ACHN (cell line): Measurements from ENCODE around the gene HMGN3.
"Not testable (repeated sequence)": the region's sequence is repeated elsewhere in the genome, so short reads cannot be mapped to it uniquely, and the experiment has no call there.

ENCODE experiments used
- DNase-seq: peaks from one replicate; pipeline ENCODE4 v3.0.0-alpha.2; 2015
- in situ Hi-C: cut with HindIII; loops from 2 replicates; pipeline ENCODE4 v1.10.0; 2017; ENCODE audit warnings: low sequenced_read_pairs, low pct_ligation_motif_present, low pct_unique_long_range_greater_than_20kb

Gene HMGN3

DNA sequence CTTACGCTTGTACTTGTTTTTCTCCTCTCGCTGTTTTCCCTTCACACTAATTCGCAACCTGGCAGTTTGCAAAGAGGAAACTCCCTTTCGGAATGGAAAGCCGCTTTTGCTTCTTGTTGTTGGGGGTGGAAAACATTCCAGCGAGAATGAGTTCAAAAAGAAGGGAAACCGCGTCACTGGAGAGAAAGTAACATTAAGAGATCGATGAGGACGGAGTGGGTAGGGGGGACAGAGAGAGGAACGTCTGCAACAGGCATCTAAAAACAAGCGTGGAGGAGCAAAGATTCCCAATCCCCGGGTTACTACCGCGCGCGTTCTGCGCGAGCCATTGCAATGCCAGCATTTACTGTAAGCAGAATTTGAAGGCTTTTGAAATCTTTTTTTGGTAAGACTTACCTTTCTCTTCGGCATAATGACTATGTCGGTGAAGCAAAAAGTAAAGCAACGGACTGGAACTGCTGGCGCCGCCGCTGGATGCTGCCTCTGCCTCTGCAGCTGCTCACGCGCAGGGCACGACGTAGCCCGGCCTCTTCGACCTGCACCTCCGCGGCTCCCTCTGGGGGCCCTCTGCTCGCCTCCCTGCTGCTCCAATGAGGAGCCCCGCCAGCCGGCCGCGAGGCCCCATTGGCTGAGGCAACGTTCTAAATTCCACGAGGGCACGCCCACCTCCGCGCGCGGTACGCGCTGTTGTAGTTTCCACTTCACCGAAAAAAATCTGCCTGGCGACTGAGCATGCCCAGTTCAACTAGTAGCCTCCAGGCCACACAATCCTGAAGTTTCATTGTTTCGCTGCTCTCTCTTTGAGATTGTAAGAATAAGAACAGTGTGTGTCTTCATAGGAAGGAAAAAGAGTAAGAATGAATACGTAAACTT, at the start of gene HMGN3:
HMGN3 (minus strand) TSS at position 533 of the 873 bp plus-strand sequence.
- in situ Hi-C loops: no loop called here

GRCh38 chr6:79280756-79281155, 46.3 kb upstream of the HMGN3 start:
- DNase-seq: peak; percentile 42
- in situ Hi-C loops: no loop called here

More for the DNA sequence above, at the start of gene HMGN3:
- peak; percentile 91 for DNase-seq

DNA sequence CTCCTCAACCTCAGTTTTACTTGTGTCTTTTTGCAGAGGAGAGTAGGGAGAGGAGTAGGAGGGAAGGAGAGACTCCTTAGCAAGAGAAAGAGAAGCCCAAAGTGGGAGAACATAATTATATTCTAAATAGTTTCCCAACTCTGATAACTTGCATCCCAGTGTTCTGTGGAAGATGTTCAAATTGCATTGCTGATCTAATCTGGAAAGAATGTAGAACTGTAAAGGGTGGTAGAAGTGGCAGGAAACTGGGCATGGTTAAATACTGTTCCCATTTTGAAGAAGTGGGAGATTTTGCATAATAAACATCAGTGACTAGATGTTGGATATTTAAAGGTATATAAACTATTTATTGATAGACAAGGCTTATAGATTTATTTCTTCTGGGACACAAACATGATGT, 42.6 kb upstream of the HMGN3 start:
- in situ Hi-C loops: no loop called here
- peak; percentile 44 for DNase-seq

- in situ Hi-C loops: no loop called here
- peak; percentile 21 for DNase-seq
Measured at GRCh38 chr6:79269877-79270276, 35.4 kb upstream of the HMGN3 start.

- in situ Hi-C loops: no loop called here
- DNase-seq: no peak
Measured at GRCh38 chr6:79267128-79267527, 32.6 kb upstream of the HMGN3 start.

DNA sequence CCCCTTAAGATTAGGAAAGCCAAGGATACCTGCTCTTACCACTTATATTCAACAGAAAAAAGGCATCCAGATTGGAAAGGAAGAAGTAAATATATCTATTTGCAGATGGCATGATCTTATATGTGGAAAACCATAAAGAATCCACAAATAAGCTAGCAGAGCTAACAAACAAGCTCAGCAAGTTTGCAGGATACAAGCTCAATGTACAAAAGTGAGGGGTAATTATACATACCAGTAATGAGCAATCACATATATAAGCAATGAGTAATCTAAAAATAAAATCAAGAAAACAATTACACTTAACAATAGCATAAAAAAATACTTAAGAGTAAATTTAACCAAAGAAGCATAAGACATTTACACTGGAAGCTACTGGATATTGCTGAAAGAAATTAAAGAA, 31.6 kb upstream of the HMGN3 start:
- no peak for DNase-seq
- in situ Hi-C loops: no loop called here

DNA sequence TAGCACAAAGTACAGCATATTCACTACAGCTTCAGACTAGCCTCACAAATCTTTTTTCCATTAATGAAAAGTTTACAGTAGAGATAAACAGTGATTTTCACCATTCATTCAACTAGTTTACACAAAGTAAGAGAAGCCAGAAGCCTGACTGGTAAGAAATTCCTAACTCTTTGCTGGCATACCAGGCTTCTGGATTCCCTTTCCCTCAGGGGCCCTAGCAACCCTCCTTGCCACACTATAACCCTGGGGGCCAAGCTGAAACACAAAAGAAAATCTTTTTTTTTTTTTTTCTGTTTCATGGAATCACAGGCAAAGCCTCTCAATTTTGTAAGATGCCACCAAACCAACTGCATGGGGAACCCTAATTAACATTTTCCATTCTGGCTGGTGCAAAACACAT, 28.9 kb upstream of the HMGN3 start:
- DNase-seq: no peak
- in situ Hi-C loops: no loop called here

GRCh38 chr6:79261666-79262065, 27.2 kb upstream of the HMGN3 start:
- in situ Hi-C loops: no loop called here
- no peak for DNase-seq

DNA sequence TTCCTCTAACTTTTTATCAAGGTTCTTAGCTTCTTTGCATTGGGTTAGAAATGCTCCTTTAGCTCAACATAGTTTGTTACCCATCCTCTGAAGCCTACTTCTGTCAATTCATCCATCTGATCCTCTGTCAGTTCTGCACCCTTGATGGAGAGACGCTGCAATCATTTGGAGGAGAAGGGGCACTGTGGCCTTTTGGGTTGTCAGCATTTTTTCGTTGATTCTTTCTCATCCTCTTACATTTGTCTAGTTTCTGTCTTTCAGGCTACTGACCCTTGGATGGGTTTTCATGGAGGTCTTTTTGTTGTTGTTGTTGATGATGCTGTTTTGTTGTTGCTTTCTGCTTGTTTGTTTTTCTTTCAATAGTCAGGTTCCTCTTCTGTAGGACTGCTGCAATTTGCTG, 26.3 kb upstream of the HMGN3 start:
- in situ Hi-C loops: no loop called here
- DNase-seq: no peak

DNA sequence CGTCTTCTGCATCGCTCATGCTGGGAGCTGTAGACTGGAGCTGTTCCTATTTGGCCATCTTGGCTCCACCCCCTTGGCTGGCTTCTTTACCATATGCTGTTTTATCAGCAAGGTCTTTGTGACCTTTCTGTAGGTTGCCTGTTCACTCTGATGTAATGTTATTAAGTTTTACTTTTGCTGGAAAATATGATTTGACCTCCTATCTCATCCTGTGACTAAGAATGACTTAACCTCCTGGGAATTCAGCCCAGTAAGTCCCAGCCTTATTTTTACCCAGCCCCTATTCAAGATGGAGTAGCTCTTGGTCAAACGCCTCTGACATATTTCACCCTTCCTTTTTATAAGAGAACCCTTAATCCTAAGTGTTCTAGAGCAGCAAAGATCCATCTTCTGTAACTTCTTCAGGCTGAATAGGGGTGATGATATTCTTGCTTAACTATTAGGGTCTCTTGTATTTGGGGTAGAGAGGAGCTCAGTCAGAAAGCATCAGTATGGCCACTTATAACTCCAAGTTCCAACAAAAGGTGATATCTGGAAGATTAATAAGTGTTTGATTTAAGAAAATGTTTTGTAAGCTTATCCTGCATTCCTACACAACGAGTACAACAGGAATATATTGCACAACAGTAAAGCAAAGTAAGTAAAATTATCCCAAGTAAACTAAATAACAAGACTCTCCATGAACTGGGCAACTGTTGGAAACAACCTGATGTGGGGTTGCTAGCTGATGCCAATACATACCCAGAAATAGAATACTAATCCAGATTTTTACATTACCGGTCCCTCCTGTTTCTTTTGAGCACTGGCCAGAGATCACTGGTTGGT, 23.1 kb upstream of the HMGN3 start:
- no peak for DNase-seq
- in situ Hi-C loops: no loop called here

DNA sequence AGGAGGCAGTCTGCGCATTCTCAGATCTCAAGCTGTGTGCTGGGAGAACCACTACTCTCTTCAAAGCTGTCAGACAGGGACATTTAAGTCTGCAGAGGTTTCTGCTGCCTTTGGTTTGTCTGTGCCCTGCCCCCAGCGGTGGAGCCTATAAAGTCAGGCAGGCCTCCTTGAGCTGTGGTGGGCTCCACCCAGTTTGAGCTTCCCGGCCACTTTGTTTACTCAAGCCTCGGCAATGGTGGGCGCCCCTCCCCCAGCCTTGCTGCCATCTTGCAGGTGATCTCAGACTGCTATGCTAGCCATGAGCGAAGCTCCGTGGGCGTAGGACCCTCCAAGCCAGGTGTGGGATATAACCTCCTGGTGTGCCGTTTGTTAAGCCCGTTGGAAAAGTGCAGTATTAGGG, 22.3 kb upstream of the HMGN3 start:
- in situ Hi-C loops, DNase-seq: not testable (repeated sequence)

DNA sequence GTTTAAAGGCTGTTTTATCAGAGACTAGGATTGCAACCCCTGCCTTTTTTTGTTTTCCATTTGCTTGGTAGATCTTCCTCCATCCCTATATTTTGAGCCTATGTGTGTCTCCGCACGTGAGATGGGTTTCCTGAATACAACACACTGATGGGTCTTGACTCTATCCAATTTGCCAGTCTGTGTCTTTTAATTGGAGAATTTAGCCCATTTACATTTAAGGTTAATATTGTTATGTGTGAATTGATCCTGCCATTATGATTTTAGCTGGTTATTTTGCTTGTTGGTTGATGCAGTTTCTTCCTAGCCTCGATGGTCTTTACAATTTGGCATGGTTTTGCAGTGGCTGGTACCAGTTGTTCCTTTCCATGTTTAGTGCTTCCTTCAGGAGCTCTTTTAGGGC, 20.6 kb upstream of the HMGN3 start:
- in situ Hi-C loops, DNase-seq: not testable (repeated sequence)

DNA sequence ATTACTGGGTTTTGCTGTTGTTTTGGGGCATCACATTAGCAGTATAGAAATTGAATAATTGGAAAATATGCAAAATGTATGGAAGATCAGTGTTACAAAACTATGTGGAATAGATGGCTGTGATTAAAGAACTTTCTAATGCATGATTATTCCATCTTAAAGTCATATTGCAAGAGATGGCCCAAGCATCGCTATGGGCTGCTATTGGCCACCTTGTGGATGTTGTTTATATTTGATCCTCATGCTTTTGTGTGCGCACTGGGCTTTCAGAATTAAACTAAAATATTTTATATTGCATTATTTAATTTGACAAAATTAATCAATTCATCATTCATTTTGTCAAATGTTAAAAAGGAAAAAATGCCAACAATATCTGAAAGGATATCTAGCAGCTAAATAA, 16.1 kb upstream of the HMGN3 start:
- in situ Hi-C loops: no loop called here
- no peak for DNase-seq

DNA sequence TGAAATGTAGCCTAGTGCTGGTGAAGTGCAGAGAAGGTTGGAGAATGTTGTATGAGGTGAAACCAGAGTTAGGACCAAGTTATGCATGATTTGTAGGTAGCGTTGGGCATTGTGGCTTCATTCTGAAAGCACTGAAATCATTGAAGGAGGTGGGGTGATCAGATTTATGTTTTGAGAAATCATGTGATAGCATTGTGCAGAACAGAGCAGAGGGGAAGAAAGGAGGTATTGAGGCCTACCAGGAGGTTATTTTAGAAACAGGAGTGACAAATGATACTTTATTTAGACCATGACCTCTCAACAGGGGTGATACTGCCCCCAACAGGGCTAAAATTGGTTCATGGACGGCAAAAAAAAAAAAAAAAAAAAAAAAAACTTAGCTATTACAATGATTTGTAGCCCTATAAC, 15.6 kb upstream of the HMGN3 start:
- peak; percentile 23 for DNase-seq
- in situ Hi-C loops: no loop called here

GRCh38 chr6:79249136-79249535, 14.7 kb upstream of the HMGN3 start:
- in situ Hi-C loops: no loop called here
- DNase-seq: no peak

GRCh38 chr6:79246891-79247290, 12.4 kb upstream of the HMGN3 start:
- no peak for DNase-seq
- in situ Hi-C loops: no loop called here

DNA sequence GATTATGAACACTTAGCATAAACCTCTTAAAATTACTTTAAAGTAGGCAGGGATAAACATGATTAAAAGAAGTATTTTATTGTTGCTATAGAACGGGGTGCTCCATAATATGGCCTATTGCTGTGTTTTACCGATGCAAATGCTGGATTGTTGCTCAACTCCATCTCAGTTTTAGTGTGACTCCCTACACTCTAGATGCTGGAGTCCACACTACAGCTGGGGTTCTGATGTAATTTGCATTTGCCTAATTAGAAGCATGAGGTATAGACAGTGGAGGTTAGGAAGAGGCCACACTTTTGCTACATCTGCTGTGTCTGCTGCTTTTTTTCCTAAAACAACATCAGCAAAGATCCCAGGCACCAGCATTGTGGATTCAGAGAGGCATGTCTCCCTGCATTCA, 6.7 kb upstream of the HMGN3 start:
- in situ Hi-C loops: no loop called here
- no peak for DNase-seq

DNA sequence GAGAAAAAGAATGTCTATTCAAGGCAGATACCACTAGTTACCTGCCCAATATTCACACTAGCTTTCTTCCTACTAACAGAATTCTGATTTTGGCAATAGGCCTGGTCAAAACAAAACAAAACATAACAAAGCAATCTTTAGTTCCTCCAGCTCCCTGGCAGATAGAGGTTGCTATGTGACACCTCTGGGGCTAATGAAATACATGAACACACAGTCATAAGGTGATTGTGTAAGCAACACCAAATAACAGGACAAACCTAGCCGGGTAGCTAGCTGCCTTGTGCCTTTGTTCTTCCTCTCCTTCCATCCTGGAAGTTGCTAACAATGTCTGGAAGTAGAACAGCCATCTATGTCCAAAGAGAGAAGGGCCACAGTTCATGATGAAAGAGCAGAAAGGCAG, 6.0 kb upstream of the HMGN3 start:
- in situ Hi-C loops: no loop called here
- DNase-seq: no peak

DNA sequence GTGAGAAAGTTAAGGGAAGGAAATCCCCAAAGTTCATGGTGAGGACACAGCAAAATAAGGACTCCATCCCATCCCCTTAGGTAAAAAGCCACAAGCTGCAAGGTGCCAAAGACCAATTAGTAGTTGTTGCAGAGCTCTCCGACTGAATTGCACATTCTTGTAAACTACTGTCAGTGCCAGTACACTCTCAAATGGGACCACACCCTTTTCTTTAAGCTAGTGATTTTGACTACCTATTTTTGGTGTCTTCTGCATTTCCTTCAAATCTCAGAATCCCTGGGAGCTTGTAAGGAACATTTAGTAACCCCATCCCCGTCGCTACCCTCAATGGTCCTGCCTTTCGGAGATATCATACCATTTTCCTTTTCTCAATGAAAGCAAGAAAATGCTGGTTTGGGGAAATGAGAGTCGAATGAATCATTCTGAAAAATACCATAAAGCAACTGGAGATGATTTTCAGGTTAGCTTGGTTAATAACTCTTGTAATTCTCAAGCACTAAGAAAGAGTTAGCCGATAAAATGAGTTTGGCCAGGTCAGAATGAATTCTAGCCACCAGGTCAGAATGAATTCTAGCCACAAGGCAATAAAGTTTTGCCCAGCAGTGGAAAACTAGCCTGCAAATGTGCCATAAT, 5.2 kb upstream of the HMGN3 start:
- DNase-seq: no peak
- in situ Hi-C loops: no loop called here
